Measurements from ENCODE around the gene DENND1A.

DNA sequence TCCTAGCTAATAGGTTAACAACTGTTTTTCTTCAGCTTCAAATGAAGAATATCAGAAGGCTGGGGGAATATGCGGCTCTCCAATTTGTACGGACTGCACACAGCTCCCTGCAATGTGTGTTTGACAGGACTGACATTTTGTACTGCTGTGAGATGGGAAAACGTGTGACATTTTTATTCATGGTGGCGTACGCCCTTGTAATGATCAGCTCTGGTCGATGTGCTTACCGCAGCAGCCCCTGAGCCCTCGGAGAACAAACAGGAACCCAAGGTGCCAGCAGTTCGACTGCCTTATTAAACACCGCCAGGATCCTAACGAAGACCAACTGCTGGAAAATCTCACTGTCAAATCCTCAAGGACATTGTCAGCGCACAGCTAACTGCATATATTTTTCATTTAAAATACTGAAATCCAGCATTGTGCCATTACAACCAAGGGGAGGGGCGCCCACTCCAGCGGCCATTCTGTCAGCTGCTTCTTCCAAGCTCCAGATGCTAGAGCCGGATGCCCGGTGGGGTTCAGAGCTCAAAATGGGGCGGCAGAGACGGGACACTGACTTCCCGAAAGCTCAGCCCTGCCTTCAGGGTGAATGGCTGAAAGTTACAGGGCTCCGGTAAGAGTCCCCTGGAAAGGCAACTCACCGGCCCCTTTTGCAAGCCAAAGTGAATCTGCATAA is 507.2 kb downstream of the DENND1A start:
- TF ChIP-seq, protein P1, sequence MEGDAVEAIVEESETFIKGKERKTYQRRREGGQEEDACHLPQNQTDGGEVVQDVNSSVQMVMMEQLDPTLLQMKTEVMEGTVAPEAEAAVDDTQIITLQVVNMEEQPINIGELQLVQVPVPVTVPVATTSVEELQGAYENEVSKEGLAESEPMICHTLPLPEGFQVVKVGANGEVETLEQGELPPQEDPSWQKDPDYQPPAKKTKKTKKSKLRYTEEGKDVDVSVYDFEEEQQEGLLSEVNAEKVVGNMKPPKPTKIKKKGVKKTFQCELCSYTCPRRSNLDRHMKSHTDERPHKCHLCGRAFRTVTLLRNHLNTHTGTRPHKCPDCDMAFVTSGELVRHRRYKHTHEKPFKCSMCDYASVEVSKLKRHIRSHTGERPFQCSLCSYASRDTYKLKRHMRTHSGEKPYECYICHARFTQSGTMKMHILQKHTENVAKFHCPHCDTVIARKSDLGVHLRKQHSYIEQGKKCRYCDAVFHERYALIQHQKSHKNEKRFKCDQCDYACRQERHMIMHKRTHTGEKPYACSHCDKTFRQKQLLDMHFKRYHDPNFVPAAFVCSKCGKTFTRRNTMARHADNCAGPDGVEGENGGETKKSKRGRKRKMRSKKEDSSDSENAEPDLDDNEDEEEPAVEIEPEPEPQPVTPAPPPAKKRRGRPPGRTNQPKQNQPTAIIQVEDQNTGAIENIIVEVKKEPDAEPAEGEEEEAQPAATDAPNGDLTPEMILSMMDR (IDR thresholded peaks at IDR 0.05) = no peak
- TF ChIP-seq POLR2A (IDR thresholded peaks at IDR 0.05; ENCODE audit: low read depth) (no peak), POLR2AphosphoS5 (IDR thresholded peaks at IDR 0.05) (no peak)
